Left hindlimb (tissue), 1 donor: ENCODE data around the gene SMAD3.
A peak's percentile ranks its signal among the peaks of the same experiment; 100 is the strongest.

ENCODE experiments used
- DNase-seq: peaks from one replicate; pipeline ENCODE4 v3.0.0-alpha.2; 2018

The SMAD3 gene

GRCh38 chr15:67185621-67186225, 120.3 kb downstream of the SMAD3 start:
- no peak for DNase-seq

GRCh38 chr15:67186226-67186649, 120.8 kb downstream of the SMAD3 start:
- DNase-seq, result no peak

GRCh38 chr15:67186688-67187087, 121.3 kb downstream of the SMAD3 start:
- no peak for DNase-seq

- DNase-seq, result no peak
Measured at GRCh38 chr15:67187351-67187854, 122.0 kb downstream of the SMAD3 start.

GRCh38 chr15:67188551-67189218, 123.3 kb downstream of the SMAD3 start:
- peak; percentile 89 for DNase-seq

GRCh38 chr15:67189326-67190051, 124.1 kb downstream of the SMAD3 start:
- peak; percentile 92 for DNase-seq

GRCh38 chr15:67190326-67190725, 124.9 kb downstream of the SMAD3 start:
- DNase-seq, result no peak

GRCh38 chr15:67190813-67191212, 125.4 kb downstream of the SMAD3 start:
- DNase-seq, result no peak

- no peak for DNase-seq
Measured at GRCh38 chr15:67192185-67192820, 126.9 kb downstream of the SMAD3 start.

GRCh38 chr15:67193223-67193990, 128.0 kb downstream of the SMAD3 start:
- DNase-seq, result peak; percentile 75

GRCh38 chr15:67194171-67195114, 129.0 kb downstream of the SMAD3 start:
- no peak for DNase-seq

- no peak for DNase-seq
Measured at GRCh38 chr15:67195305-67195704, 129.9 kb downstream of the SMAD3 start.

- no peak for DNase-seq
Measured at GRCh38 chr15:67196222-67196621, 130.8 kb downstream of the SMAD3 start.

- DNase-seq, result peak; percentile 50
Measured at GRCh38 chr15:67196672-67197363, 131.4 kb downstream of the SMAD3 start.

GRCh38 chr15:67197364-67197695, 131.9 kb downstream of the SMAD3 start:
- no peak for DNase-seq

- no peak for DNase-seq
Measured at GRCh38 chr15:67198157-67198754, 132.9 kb downstream of the SMAD3 start.

- no peak for DNase-seq
Measured at GRCh38 chr15:67199391-67199790, 134.0 kb downstream of the SMAD3 start.

GRCh38 chr15:67199881-67200763, 134.7 kb downstream of the SMAD3 start:
- DNase-seq, result no peak

- DNase-seq, result no peak
Measured at GRCh38 chr15:67201136-67201535, 135.7 kb downstream of the SMAD3 start.
